A549 treated with GW870086 at 1 μM for 4 hours (cell line): ENCODE results near the gene MS4A12. TPM values are rescaled to one million over a fixed set of nuclear protein-coding genes. Genes with fewer than 3 reads are reported as not detected.

Source experiments
- total RNA-seq: library from RNA; stranded (reverse); fragments of 200-300 nt; extraction: Qiagen RNA extraction; gene quantifications from 5 replicates; pipeline ENCODE4 v1.2.3, GENCODE V29; 2022; ENCODE audit warnings: low read depth

MS4A12 gene
- total RNA-seq, result not detected in 5 replicates

DNA sequence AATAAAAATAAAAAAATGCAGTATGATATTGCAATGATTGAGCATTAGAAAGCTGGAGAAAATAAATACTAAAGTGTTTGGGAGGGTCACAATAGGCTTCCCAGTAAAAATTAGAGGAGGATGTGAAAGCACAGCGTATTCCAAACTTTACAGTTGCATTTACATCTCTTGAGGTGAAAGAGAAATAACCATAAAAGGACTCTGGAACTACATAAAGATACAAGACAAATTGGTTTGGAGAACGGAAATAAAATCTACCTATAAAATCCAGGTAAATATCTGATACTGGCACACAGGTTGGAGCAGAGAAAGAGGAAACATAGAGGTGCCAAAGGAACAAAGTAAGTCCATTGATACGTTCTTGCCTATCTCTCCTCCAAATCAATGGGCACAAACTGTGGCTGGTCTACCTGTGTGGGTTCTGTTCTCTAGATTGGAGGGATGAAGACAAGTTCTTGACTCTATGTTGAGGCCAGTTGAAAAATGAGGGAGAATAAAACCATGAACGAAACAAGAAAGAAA is at the start of gene MS4A12:
MS4A12 (plus strand) TSS at position 291 of the 522 bp plus-strand sequence. CDS start 4,541 bp downstream, outside the sequence.

GRCh38 chr11:60455531-60456042 is 37.0 kb upstream of the MS4A12 start, which contains the start of gene MS4A1:
Gene MS4A1, plus strand, starts transcription at chr11:60455847. Its CDS starts 6,528 bp downstream, at chr11:60462375.

DNA sequence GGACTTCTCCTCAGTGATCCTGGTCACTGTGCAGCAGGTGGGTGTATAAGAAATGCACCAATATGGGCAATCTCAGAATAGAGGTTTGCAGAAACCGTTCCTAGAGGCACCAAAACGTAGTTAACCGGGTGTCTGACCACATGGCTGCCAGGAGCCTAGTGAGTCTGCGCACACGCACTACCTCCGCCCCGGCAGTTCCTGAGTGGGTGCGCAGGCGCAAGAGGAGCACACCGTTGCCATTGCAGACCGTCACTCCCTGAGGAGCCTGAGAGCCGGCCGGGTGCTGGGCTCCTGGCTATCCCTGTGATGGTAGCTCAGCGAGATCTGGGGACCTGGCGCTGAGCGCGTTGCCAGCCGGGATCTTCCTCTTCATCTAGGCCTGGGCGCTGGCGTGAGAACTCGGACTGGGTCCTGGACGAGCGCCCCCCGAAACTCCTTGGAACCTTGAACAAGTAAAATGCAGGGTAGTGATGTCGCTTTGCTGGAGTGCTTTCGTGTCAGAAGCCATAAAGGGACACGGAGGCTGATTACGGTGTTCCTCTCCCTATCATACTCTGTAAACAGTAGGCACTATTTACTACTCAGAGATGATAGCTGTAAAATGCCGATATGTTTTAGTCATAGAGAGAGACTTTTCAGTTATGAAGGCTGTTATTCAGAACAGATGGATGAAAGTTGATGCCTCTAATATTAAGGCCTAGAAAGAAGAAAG is 22.7 kb downstream of the MS4A12 start, which contains the start of gene MS4A13:
MS4A13 (plus strand) TSS at position 249 of the 712 bp plus-strand sequence. CDS start 2,692 bp downstream, outside the sequence.

Other genes with a start within 250 kb of the MS4A12 start
- gene MS4A4E, start 249.6 kb upstream of the MS4A12 start, total RNA-seq, result not detected in 5 replicates
- gene MS4A4A, start 212.1 kb upstream of the MS4A12 start, total RNA-seq, result not detected in 5 replicates
- gene MS4A6E, start 165.5 kb upstream of the MS4A12 start, total RNA-seq, result not detected in 5 replicates
- gene MS4A7, start 114.2 kb upstream of the MS4A12 start, total RNA-seq, result not detected in 5 replicates
- not detected in 5 replicates for gene MS4A14, start 96.3 kb upstream of the MS4A12 start, total RNA-seq
- not detected in 5 replicates for gene MS4A5, start 63.2 kb upstream of the MS4A12 start, total RNA-seq
- gene MS4A1, start 36.9 kb upstream of the MS4A12 start, total RNA-seq, result not detected in 5 replicates
- not detected in 5 replicates for gene MS4A13, start 22.6 kb downstream of the MS4A12 start, total RNA-seq
- gene MS4A8, start 206.8 kb downstream of the MS4A12 start, total RNA-seq, result not detected in 5 replicates
- gene MS4A18, start 231.9 kb downstream of the MS4A12 start, total RNA-seq, result not detected in 5 replicates